Measurements from ENCODE around the gene CADM2.

The CADM2 gene

DNA sequence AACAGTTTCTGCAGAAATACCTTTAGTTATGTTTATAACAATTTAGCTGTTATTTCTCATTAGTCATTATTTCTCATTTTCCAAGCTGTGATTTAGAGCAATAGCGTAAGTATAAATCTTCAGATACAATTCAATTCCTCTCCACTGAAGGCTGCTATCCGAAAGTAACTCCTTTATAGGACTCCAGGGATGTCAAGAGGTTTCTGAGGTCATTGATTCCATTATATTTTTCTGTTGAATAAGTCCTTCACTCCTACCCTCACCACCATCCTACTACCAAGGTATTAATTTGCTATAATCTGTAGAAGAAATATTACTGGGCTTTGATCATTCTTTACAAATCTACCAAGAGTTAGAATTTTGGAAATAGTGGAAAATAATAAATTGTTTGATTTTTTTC, 285.7 kb downstream of the CADM2 start:
- H3K27ac ChIP-seq = no peak overlapping the region
- TF ChIP-seq ZFX (IDR thresholded peaks at IDR 0.05; ENCODE audit: borderline replicate concordance) = no peak
- TF ChIP-seq, protein P1, sequence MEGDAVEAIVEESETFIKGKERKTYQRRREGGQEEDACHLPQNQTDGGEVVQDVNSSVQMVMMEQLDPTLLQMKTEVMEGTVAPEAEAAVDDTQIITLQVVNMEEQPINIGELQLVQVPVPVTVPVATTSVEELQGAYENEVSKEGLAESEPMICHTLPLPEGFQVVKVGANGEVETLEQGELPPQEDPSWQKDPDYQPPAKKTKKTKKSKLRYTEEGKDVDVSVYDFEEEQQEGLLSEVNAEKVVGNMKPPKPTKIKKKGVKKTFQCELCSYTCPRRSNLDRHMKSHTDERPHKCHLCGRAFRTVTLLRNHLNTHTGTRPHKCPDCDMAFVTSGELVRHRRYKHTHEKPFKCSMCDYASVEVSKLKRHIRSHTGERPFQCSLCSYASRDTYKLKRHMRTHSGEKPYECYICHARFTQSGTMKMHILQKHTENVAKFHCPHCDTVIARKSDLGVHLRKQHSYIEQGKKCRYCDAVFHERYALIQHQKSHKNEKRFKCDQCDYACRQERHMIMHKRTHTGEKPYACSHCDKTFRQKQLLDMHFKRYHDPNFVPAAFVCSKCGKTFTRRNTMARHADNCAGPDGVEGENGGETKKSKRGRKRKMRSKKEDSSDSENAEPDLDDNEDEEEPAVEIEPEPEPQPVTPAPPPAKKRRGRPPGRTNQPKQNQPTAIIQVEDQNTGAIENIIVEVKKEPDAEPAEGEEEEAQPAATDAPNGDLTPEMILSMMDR (IDR thresholded peaks at IDR 0.05) = no peak

DNA sequence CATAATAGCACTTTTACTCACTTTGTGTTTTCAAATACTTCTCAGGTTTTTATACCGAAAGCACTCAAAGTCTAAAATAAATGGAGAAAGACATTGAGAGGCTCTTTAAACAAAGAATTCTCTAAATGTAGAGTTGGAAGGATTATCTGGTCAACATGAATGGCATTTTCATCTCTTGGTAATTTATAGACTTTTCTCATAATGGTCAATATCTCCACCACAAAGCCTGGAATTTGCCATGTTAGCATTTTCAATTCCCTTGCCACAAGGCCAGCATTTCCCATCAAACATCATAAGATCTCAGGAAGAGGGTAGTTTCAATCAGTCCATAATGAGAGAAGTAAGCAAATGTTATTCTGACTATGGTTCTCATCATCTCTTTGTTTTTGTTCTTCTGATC, 293.0 kb downstream of the CADM2 start:
- TF ChIP-seq ZFX (IDR thresholded peaks at IDR 0.05; ENCODE audit: borderline replicate concordance) = no peak
- TF ChIP-seq, protein P1 (IDR thresholded peaks at IDR 0.05) = no peak
- no peak overlapping the region for H3K27ac ChIP-seq

DNA sequence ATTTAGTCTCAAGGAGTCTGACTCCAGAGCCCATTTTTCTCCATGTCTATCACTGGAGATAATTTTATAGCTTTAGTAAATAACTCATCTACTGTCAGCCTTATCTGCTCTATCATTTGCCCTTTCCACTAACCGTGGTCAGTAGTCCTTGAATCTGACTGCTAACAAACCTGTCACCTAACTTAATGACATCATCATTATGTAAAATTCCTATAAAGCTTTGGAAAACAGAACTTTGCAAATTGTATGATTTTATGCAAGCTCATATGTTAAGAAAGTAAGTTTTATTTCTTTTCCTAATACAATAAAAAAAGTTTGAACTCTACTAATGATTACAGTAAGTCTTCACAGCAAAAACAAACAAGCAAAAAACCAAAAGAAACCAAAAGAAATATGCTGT, 293.9 kb downstream of the CADM2 start:
- TF ChIP-seq ZFX (IDR thresholded peaks at IDR 0.05; ENCODE audit: borderline replicate concordance) = no peak
- TF ChIP-seq, protein P1 (IDR thresholded peaks at IDR 0.05) = no peak
- no peak overlapping the region for H3K27ac ChIP-seq

DNA sequence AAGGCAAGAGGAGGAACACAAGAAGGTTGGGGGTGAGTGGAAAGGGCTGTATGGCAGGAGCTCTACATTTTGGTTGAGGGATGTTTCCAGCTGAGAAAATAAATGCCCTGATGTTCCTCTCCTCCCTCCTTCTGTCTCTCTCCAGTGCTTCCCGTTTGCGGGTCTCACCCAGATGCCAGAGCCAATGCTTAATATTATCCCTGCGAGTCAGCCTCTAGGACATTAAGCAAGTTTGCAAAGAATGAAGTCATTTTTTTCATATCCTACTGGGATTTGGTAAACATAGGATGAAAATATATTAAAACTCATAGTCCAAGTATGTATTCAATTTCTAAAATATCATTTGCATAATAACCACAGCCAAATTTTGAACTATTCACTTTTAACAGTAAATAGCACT, 295.9 kb downstream of the CADM2 start:
- TF ChIP-seq, protein P1 (IDR thresholded peaks at IDR 0.05) = no peak
- no peak for TF ChIP-seq ZFX (IDR thresholded peaks at IDR 0.05; ENCODE audit: borderline replicate concordance)
- no peak overlapping the region for H3K27ac ChIP-seq

DNA sequence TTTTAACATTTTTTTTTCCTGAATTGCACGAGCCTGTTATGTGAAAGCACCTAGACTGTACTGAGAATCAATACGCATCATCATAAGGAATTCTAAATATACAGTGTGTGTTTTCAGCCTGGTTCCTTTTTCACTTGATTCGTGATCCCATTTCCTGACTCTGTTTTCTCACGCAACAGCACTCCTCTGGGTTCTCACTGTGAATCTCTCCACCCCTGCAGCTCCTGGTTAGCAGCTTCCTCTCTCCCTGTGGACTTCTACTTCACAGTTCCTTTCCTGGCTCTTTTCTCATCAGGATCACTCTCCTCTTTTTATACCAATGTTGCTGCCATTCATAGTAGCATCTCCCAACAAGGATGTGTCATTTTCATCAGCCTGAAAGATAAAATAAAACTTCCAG, 297.2 kb downstream of the CADM2 start:
- H3K27ac ChIP-seq = no peak overlapping the region
- no peak for TF ChIP-seq ZFX (IDR thresholded peaks at IDR 0.05; ENCODE audit: borderline replicate concordance)
- TF ChIP-seq, protein P1 (IDR thresholded peaks at IDR 0.05) = no peak

DNA sequence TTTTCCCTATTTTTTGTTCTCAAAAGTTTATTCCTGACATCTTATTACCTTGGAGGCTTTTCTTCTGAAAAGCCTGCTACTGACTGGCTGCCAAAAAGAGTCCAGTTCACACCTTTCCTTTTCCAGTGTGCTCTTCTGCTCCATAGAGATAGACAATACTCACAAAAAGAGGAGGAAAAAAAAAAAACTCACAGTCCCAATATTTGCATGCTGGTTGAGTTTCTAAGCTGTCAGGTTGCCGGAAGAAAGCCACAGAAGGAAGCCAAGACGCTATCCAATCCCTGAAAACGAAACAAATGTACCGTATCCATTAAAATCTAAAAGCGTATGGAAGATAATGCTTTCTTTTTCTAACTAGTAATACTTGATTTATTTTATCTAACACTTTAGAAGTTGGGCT, 299.5 kb downstream of the CADM2 start:
- TF ChIP-seq, protein P1 (IDR thresholded peaks at IDR 0.05) = no peak
- TF ChIP-seq ZFX (IDR thresholded peaks at IDR 0.05; ENCODE audit: borderline replicate concordance) = no peak
- no peak overlapping the region for H3K27ac ChIP-seq

DNA sequence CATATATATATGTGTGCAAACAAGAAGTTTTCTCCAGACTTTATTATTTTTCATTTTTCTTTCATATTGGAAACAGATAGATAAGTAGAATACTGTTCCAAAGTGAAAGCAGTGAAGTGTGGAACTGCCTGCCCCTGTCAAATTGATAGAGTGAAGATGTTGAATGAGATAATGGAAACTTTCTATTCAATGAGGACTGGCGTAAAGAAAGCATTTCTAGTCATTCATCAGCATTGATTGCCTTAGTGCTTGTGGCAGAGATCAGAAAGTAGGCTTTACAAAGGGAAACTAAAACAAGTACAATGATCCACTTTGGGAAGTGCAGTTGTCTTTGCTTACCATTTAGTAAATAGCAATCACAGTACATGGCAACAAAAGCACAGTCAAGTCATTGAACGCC, 300.0 kb downstream of the CADM2 start:
- H3K27ac ChIP-seq = no peak overlapping the region
- no peak for TF ChIP-seq ZFX (IDR thresholded peaks at IDR 0.05; ENCODE audit: borderline replicate concordance)

DNA sequence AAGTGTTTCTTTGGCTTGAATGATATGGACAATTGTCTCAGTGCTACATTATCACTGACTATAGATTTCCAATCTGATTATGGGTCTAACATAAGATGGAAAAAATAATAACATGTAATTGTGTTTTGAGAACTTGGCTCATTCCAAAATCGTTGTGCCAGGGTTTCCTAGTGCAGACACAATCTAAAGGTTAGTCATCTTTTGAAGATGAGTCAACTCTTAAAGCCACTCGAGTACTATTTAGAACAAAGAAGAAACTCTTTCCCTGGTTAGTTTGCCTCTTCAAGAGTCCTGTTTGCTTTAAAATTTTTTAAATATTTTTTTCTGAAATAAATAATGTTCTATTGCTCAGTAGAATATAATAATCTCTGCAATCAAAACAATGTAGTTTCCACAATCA, 301.0 kb downstream of the CADM2 start:
- no peak overlapping the region for H3K27ac ChIP-seq
- TF ChIP-seq ZFX (IDR thresholded peaks at IDR 0.05; ENCODE audit: borderline replicate concordance) = no peak
- TF ChIP-seq, protein P1 (IDR thresholded peaks at IDR 0.05) = no peak
